ENCODE measurements around the gene CCNI. TPM values are rescaled to one million over a fixed set of nuclear protein-coding genes. Genes with fewer than 3 reads are reported as not detected.
A peak's percentile ranks its signal among the peaks of the same experiment; 100 is the strongest.
"Not testable (repeated sequence)": the region's sequence is repeated elsewhere in the genome, so short reads cannot be mapped to it uniquely, and the experiment has no call there.

The CCNI gene
- total RNA-seq, 1 experiment from 2014 or later, result 181 TPM

GRCh38 chr4:77095101-77095821 is 19.5 kb upstream of the CCNI start:
- no peaks in the 10 kb centered on the region for H3K27me3 ChIP-seq (replicated peaks)
- 0 out of 2 replicates have a peak, but pooled peaks cover 6% of the 10 kb centered on the region for H3K4me1 ChIP-seq (replicated peaks)
- peak; percentile 31 to 54 for DNase-seq (ENCODE audit: low read depth in 1 of 2, low spot score in 2 of 2)
- H3K4me3 ChIP-seq, result no peak overlapping the region
- no peaks in the 10 kb centered on the region for H3K9me3 ChIP-seq (replicated peaks)
- H3K27ac ChIP-seq, result no peak overlapping the region
- no peaks in the 10 kb centered on the region for H3K36me3 ChIP-seq

GRCh38 chr4:77094496-77094895 is 18.7 kb upstream of the CCNI start:
- no peaks in the 10 kb centered on the region for H3K27me3 ChIP-seq (replicated peaks)
- 0 out of 2 replicates have a peak, but pooled peaks cover 6% of the 10 kb centered on the region for H3K4me1 ChIP-seq (replicated peaks)
- H3K4me3 ChIP-seq, result no peak overlapping the region
- no peak overlapping the region for H3K27ac ChIP-seq
- H3K36me3 ChIP-seq, result no peaks in the 10 kb centered on the region
- no peak for DNase-seq (ENCODE audit: low read depth in 1 of 2, low spot score in 2 of 2)
- no peaks in the 10 kb centered on the region for H3K9me3 ChIP-seq (replicated peaks)

- no peaks in the 10 kb centered on the region for H3K36me3 ChIP-seq
- no peaks in the 10 kb centered on the region for H3K27me3 ChIP-seq (replicated peaks)
- DNase-seq (ENCODE audit: low read depth in 1 of 2, low spot score in 2 of 2), result no peak
- no peak overlapping the region for H3K27ac ChIP-seq
- no peak overlapping the region for H3K4me3 ChIP-seq
- no peaks in the 10 kb centered on the region for H3K9me3 ChIP-seq (replicated peaks)
- 0 out of 2 replicates have a peak, but pooled peaks cover 6% of the 10 kb centered on the region for H3K4me1 ChIP-seq (replicated peaks)
These were observed 17.6 kb upstream of the CCNI start for GRCh38 chr4:77093401-77093800.

- Histone ChIP-seq H3K27ac (no peak overlapping the region), H3K27me3 (replicated peaks) (no peaks in the 10 kb centered on the region), H3K36me3 (no peaks in the 10 kb centered on the region), H3K9me3 (replicated peaks) (no peaks in the 10 kb centered on the region), H3K4me1 (replicated peaks) (0 out of 2 replicates have a peak, but pooled peaks cover 6% of the 10 kb centered on the region), H3K4me3 (no peak overlapping the region)
- peak in 1 of 2 experiments; percentile 15 for DNase-seq (ENCODE audit: low read depth in 1 of 2, low spot score in 2 of 2)
These were observed 17.2 kb upstream of the CCNI start for GRCh38 chr4:77092975-77093374.

- Histone ChIP-seq H3K4me3 (no peak overlapping the region), H3K9me3 (replicated peaks) (no peaks in the 10 kb centered on the region), H3K4me1 (replicated peaks) (0 out of 2 replicates have a peak, but pooled peaks cover 6% of the 10 kb centered on the region), H3K36me3 (no peaks in the 10 kb centered on the region), H3K27ac (no peak overlapping the region), H3K27me3 (replicated peaks) (no peaks in the 10 kb centered on the region)
- no peak for DNase-seq (ENCODE audit: low read depth in 1 of 2, low spot score in 2 of 2)
These were observed 14.1 kb upstream of the CCNI start for GRCh38 chr4:77089866-77090265.

GRCh38 chr4:77087027-77087426 is 11.2 kb upstream of the CCNI start:
- DNase-seq (ENCODE audit: low read depth in 1 of 2, low spot score in 2 of 2); H3K27ac ChIP-seq; H3K36me3 ChIP-seq; H3K27me3 ChIP-seq (replicated peaks); H3K9me3 ChIP-seq (replicated peaks); H3K4me3 ChIP-seq; H3K4me1 ChIP-seq (replicated peaks): not testable (repeated sequence)

GRCh38 chr4:77084019-77084639 is 8.3 kb upstream of the CCNI start:
- Histone ChIP-seq H3K9me3 (replicated peaks) (no peaks in the 10 kb centered on the region), H3K27me3 (replicated peaks) (no peaks in the 10 kb centered on the region), H3K4me1 (replicated peaks) (no peaks in the 10 kb centered on the region), H3K27ac (no peak overlapping the region), H3K4me3 (no peak overlapping the region), H3K36me3 (no peaks in the 10 kb centered on the region)
- DNase-seq (ENCODE audit: low read depth in 1 of 2, low spot score in 2 of 2), result no peak

GRCh38 chr4:77082886-77083608 is 7.3 kb upstream of the CCNI start:
- Histone ChIP-seq H3K4me1 (replicated peaks) (no peaks in the 10 kb centered on the region), H3K27me3 (replicated peaks) (no peaks in the 10 kb centered on the region), H3K36me3 (no peaks in the 10 kb centered on the region), H3K4me3 (no peak overlapping the region), H3K9me3 (replicated peaks) (no peaks in the 10 kb centered on the region), H3K27ac (no peak overlapping the region)
- no peak for DNase-seq (ENCODE audit: low read depth in 1 of 2, low spot score in 2 of 2)

GRCh38 chr4:77080806-77081205 is 5.0 kb upstream of the CCNI start:
- not testable (repeated sequence) for DNase-seq (ENCODE audit: low read depth in 1 of 2, low spot score in 2 of 2)

GRCh38 chr4:77079281-77079680 is 3.5 kb upstream of the CCNI start:
- H3K27me3 ChIP-seq (replicated peaks), result no peaks in the 10 kb centered on the region
- H3K27ac ChIP-seq, result no peak overlapping the region
- H3K9me3 ChIP-seq (replicated peaks), result no peaks in the 10 kb centered on the region
- H3K4me3 ChIP-seq, result no peak overlapping the region
- peaks cover 9% of the 10 kb centered on the region for H3K4me1 ChIP-seq (replicated peaks)
- peaks cover 5% of the 10 kb centered on the region for H3K36me3 ChIP-seq
- no peak for DNase-seq (ENCODE audit: low read depth in 1 of 2, low spot score in 2 of 2)

More at GRCh38 chr4:77080806-77081205, 5.0 kb upstream of the CCNI start:
- H3K27ac ChIP-seq; H3K4me3 ChIP-seq; H3K36me3 ChIP-seq; H3K4me1 ChIP-seq (replicated peaks); H3K27me3 ChIP-seq (replicated peaks); H3K9me3 ChIP-seq (replicated peaks): not testable (repeated sequence)

GRCh38 chr4:77078401-77078800 is 2.6 kb upstream of the CCNI start:
- Histone ChIP-seq H3K4me1 (replicated peaks) (peaks cover 18% of the 10 kb centered on the region), H3K27me3 (replicated peaks) (no peaks in the 10 kb centered on the region), H3K9me3 (replicated peaks) (no peaks in the 10 kb centered on the region), H3K4me3 (no peak overlapping the region), H3K27ac (no peak overlapping the region), H3K36me3 (peaks cover 8% of the 10 kb centered on the region)
- DNase-seq (ENCODE audit: low read depth in 1 of 2, low spot score in 2 of 2), result no peak

- Histone ChIP-seq H3K9me3 (replicated peaks) (no peaks in the 10 kb centered on the region), H3K4me1 (replicated peaks) (peaks cover 25% of the 10 kb centered on the region), H3K36me3 (peaks cover 8% of the 10 kb centered on the region), H3K4me3 (peak overlapping the region; percentile 70), H3K27ac (peak overlapping the region; percentile 100), H3K27me3 (replicated peaks) (no peaks in the 10 kb centered on the region)
- DNase-seq (ENCODE audit: low read depth in 1 of 2, low spot score in 2 of 2), result no peak
These were observed 1.3 kb upstream of the CCNI start for GRCh38 chr4:77076889-77077635.

GRCh38 chr4:77074981-77075855 is 571 bp downstream of the CCNI start:
- Histone ChIP-seq H3K9me3 (replicated peaks) (no peaks in the 10 kb centered on the region), H3K4me3 (peak overlapping the region; percentile 70), H3K27me3 (replicated peaks) (no peaks in the 10 kb centered on the region), H3K27ac (peak overlapping the region; percentile 100), H3K36me3 (peaks cover 13% of the 10 kb centered on the region), H3K4me1 (replicated peaks) (peaks cover 25% of the 10 kb centered on the region)
- peak; percentile 44 to 71 for DNase-seq (ENCODE audit: low read depth in 1 of 2, low spot score in 2 of 2)

All from SJSA1 (cell line).